ENCODE data around the gene CCDC183.

DNA sequence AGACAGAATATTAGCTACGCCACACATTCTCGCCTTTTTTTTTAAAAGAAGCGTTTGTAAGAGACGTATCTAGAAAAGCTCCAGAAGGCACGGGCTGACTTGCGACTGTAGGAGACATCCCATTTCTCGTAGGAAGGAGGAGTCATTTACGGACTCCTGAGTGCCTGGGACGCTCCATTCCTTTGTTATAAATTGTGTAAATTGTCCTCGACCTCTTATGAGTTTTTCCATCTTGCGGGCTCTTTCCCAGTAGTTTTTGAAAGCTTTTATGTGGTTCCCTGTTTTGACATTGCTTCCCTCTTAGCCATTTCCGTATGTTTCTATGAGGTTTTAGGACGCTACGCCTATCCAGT, 12.6 kb downstream of the CCDC183 start:
- TF ChIP-seq, protein P1, sequence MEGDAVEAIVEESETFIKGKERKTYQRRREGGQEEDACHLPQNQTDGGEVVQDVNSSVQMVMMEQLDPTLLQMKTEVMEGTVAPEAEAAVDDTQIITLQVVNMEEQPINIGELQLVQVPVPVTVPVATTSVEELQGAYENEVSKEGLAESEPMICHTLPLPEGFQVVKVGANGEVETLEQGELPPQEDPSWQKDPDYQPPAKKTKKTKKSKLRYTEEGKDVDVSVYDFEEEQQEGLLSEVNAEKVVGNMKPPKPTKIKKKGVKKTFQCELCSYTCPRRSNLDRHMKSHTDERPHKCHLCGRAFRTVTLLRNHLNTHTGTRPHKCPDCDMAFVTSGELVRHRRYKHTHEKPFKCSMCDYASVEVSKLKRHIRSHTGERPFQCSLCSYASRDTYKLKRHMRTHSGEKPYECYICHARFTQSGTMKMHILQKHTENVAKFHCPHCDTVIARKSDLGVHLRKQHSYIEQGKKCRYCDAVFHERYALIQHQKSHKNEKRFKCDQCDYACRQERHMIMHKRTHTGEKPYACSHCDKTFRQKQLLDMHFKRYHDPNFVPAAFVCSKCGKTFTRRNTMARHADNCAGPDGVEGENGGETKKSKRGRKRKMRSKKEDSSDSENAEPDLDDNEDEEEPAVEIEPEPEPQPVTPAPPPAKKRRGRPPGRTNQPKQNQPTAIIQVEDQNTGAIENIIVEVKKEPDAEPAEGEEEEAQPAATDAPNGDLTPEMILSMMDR (IDR thresholded peaks at IDR 0.05), result no peak
- no peak for TF ChIP-seq POLR2A (IDR thresholded peaks at IDR 0.05)
